Left ventricle myocardium inferior (tissue), 1 donor: ENCODE measurements around the gene SLC16A5. TPM values are rescaled to one million over a fixed set of nuclear protein-coding genes. Genes with fewer than 3 reads are reported as not detected.

Source experiments
- DNase-seq: peaks from one replicate; pipeline ENCODE4 v3.0.0-alpha.2; 2020
- H3K27ac ChIP-seq: fragments of 200-600 bp; replicated peaks from 2 replicates; pipeline ENCODE4 v1.8.0; 2021
- H3K27me3 ChIP-seq: fragments of 200-600 bp; 2 replicates; pipeline ENCODE4 v1.8.0; 2021; ENCODE audit warnings: low read depth
- H3K36me3 ChIP-seq: fragments of 200-600 bp; 2 replicates; pipeline ENCODE4 v1.8.0; 2021
- H3K4me1 ChIP-seq: fragments of 200-600 bp; 2 replicates; pipeline ENCODE4 v1.8.0; 2021
- H3K4me3 ChIP-seq: fragments of 200-600 bp; 2 replicates; pipeline ENCODE4 v1.8.0; 2021; ENCODE audit warnings: mild to moderate bottlenecking, moderate library complexity
- H3K9me3 ChIP-seq: fragments of 200-600 bp; replicated peaks from 2 replicates; pipeline ENCODE4 v1.8.0; 2021
- CTCF ChIP-seq: fragments of 200-600 bp; IDR thresholded peaks from 2 replicates; pipeline ENCODE4 v1.8.0; 2021; ENCODE audit warnings: antibody characterized with exemption, mild to moderate bottlenecking, borderline replicate concordance
- intact Hi-C: fragments of 100-400 bp; cut with micrococcal nuclease; formaldehyde crosslinking; loops from one replicate; pipeline ENCODE4 v1.11.0; 2022
- total RNA-seq: library from RNA; stranded (reverse); fragmentation: NEBNext Ultra II Directional; extraction: Animal tissue kit (Norgen Biotek cat#: 25700); gene quantifications from one replicate; pipeline ENCODE4 v1.2.1, GENCODE V29; 2021
- donor health status: DM: no; HTN: yes; CAD: no; lungs with severe emphysema.

Gene SLC16A5
- total RNA-seq, 1 donor from 2014 or later, result 8.4 TPM

- Histone ChIP-seq H3K4me1 (peaks cover 18% of the 10 kb centered on the region), H3K36me3 (peaks cover 11% of the 10 kb centered on the region), H3K9me3 (no peaks in the 10 kb centered on the region), H3K4me3 (no peak overlapping the region), H3K27ac (no peak overlapping the region), H3K27me3 (no peaks in the 10 kb centered on the region)
- DNase-seq, result no peak
- no peak for TF ChIP-seq CTCF
- intact Hi-C loops, result no loop called here
These were observed 12.3 kb downstream of the SLC16A5 start for GRCh38 chr17:75099881-75100595.

GRCh38 chr17:75102385-75102821, 14.6 kb downstream of the SLC16A5 start:
- Histone ChIP-seq H3K9me3 (no peaks in the 10 kb centered on the region), H3K27ac (no peak overlapping the region), H3K4me1 (peaks cover 14% of the 10 kb centered on the region), H3K27me3 (no peaks in the 10 kb centered on the region), H3K36me3 (peaks cover 11% of the 10 kb centered on the region), H3K4me3 (no peak overlapping the region)
- intact Hi-C loops, result no loop called here
- DNase-seq, result no peak
- no peak for TF ChIP-seq CTCF

- Histone ChIP-seq H3K27me3 (no peaks in the 10 kb centered on the region), H3K9me3 (no peaks in the 10 kb centered on the region), H3K4me3 (no peak overlapping the region), H3K36me3 (peaks cover 11% of the 10 kb centered on the region), H3K27ac (peak overlapping the region; percentile 48), H3K4me1 (peaks cover 16% of the 10 kb centered on the region)
- intact Hi-C loops, result no loop called here
- TF ChIP-seq CTCF, result no peak
- DNase-seq, result no peak
These were observed 16.1 kb downstream of the SLC16A5 start for GRCh38 chr17:75103601-75104554.

- H3K27ac ChIP-seq, result no peak overlapping the region
- H3K36me3 ChIP-seq, result peaks cover 4% of the 10 kb centered on the region
- TF ChIP-seq CTCF, result peak; percentile 78
- peaks cover 29% of the 10 kb centered on the region for H3K4me1 ChIP-seq
- intact Hi-C loops, result no loop called here
- no peak overlapping the region for H3K4me3 ChIP-seq
- no peaks in the 10 kb centered on the region for H3K9me3 ChIP-seq
- DNase-seq, result no peak
- H3K27me3 ChIP-seq, result no peaks in the 10 kb centered on the region
These were observed 17.6 kb downstream of the SLC16A5 start for GRCh38 chr17:75105126-75106080.

- no peak for DNase-seq
- Histone ChIP-seq H3K27ac (no peak overlapping the region), H3K36me3 (no peaks in the 10 kb centered on the region), H3K4me1 (peaks cover 47% of the 10 kb centered on the region), H3K27me3 (no peaks in the 10 kb centered on the region), H3K4me3 (no peak overlapping the region), H3K9me3 (no peaks in the 10 kb centered on the region)
- TF ChIP-seq CTCF, result no peak
- intact Hi-C loops, result no loop called here
These were observed 20.4 kb downstream of the SLC16A5 start for GRCh38 chr17:75108193-75108592.
